Activated CD4-positive, alpha-beta T cell treated with anti-CD3 and anti-CD28 coated beads, Interleukin-2, amount 50 U/mL, for 24 hours (primary cell): Measurements from ENCODE around the gene CIAO3.
"Not testable (repeated sequence)": the region's sequence is repeated elsewhere in the genome, so short reads cannot be mapped to it uniquely, and the experiment has no call there.

Source experiments
- DNase-seq, 2 donors: peaks; one replicate each; pipeline ENCODE4 v3.0.0-alpha.2; 2020; ENCODE audit warnings: low read depth in 1 of 2, low spot score in 1 of 2

The CIAO3 gene

GRCh38 chr16:725041-725376 lies 15.8 kb downstream of the CIAO3 start:
- DNase-seq: no peak

- DNase-seq: no peak
These were observed 16.4 kb downstream of the CIAO3 start for GRCh38 chr16:724188-725040.

GRCh38 chr16:723695-724094 lies 17.1 kb downstream of the CIAO3 start:
- DNase-seq: no peak

GRCh38 chr16:722835-723633 lies 17.8 kb downstream of the CIAO3 start:
- no peak for DNase-seq

- DNase-seq: no peak
These were observed 18.8 kb downstream of the CIAO3 start for GRCh38 chr16:721765-722540.

GRCh38 chr16:720990-721764 lies 19.6 kb downstream of the CIAO3 start, which contains the start of gene ANTKMT:
Gene ANTKMT, plus strand, starts transcription at chr16:721146. Its CDS starts 129 bp downstream, at chr16:721275.
- DNase-seq: peak in 1 of 2 donors; percentile 58

- DNase-seq: no peak
These were observed 20.3 kb downstream of the CIAO3 start for GRCh38 chr16:720447-720989.

- no peak for DNase-seq
These were observed 20.9 kb downstream of the CIAO3 start for GRCh38 chr16:719815-720446.

- no peak for DNase-seq
These were observed 21.9 kb downstream of the CIAO3 start for GRCh38 chr16:718922-719321.

GRCh38 chr16:718389-718788 lies 22.4 kb downstream of the CIAO3 start:
- no peak for DNase-seq

- DNase-seq: no peak
These were observed 23.1 kb downstream of the CIAO3 start for GRCh38 chr16:717450-718245.

GRCh38 chr16:716768-717325 lies 23.9 kb downstream of the CIAO3 start:
- no peak for DNase-seq

- DNase-seq: no peak
These were observed 24.6 kb downstream of the CIAO3 start for GRCh38 chr16:716200-716568.

- DNase-seq: no peak
These were observed 25.2 kb downstream of the CIAO3 start for GRCh38 chr16:715477-716199.

- DNase-seq: peak; percentile 76 to 81
These were observed 26.0 kb downstream of the CIAO3 start, which contains the start of gene METRN for GRCh38 chr16:714558-715476. Gene METRN, plus strand, starts transcription at chr16:715118. Its CDS starts 172 bp downstream, at chr16:715290.

- no peak for DNase-seq
These were observed 26.7 kb downstream of the CIAO3 start for GRCh38 chr16:714079-714478.

- DNase-seq: not testable (repeated sequence)
These were observed 28.0 kb downstream of the CIAO3 start for GRCh38 chr16:712740-713250.
